Keratinocyte (primary cell): ENCODE results near the gene SLC25A10. TPM values are rescaled to one million over a fixed set of nuclear protein-coding genes. Genes with fewer than 3 reads are reported as not detected.

Experiments used
- DNase-seq: peaks from one replicate; pipeline ENCODE4 v3.0.0-alpha.2; 2011; ENCODE audit warnings: low read depth, missing footprints, low spot score
- FAIRE-seq: peaks from 2 replicates; lab custom pipeline; 2011; peaks lifted over from hg19 to GRCh38; lab: Jason Lieb, UNC
- H2AFZ ChIP-seq: 2 replicates; pipeline ENCODE4 v1.6.0; 2012; ENCODE audit warnings: low read length, control low read depth, inconsistent platforms; ENCODE audit not compliant: control insufficient read depth
- H3K27ac ChIP-seq: 2 replicates; pipeline ENCODE4 v1.5.1; 2011; ENCODE audit warnings: low read length; ENCODE audit not compliant: control insufficient read depth, insufficient read depth
- H3K27me3 ChIP-seq: 3 replicates; pipeline ENCODE4 v1.6.0; 2011; ENCODE audit warnings: low read length; ENCODE audit not compliant: control insufficient read depth, insufficient read depth; ENCODE audit errors: extremely low read depth
- H3K36me3 ChIP-seq, 2 experiments: 2 replicates in 1 of 2; 3 replicates in 1 of 2; pipeline ENCODE4 v1.5.1; 2011; ENCODE audit warnings: low read length in 2 of 2, mild to moderate bottlenecking in 1 of 2; ENCODE audit not compliant: control insufficient read depth in 2 of 2, insufficient read depth in 2 of 2; ENCODE audit errors: extremely low read depth in 1 of 2
- H3K4me1 ChIP-seq: 3 replicates; pipeline ENCODE4 v1.5.1; 2011; ENCODE audit warnings: low read length; ENCODE audit not compliant: control insufficient read depth, insufficient read depth; ENCODE audit errors: extremely low read depth
- H3K4me2 ChIP-seq: 3 replicates; pipeline ENCODE4 v1.6.0; 2011; ENCODE audit warnings: low read depth, low read length; ENCODE audit not compliant: control insufficient read depth, insufficient read depth; ENCODE audit errors: extremely low read depth
- H3K4me3 ChIP-seq, 3 experiments: fragments of 200-600 bp in 1 of 3; sonication (generic) in 1 of 3; 2 replicates in 2 of 3; 3 replicates in 1 of 3; pipeline ENCODE4 v1.5.1; 2011 to 2016; ENCODE audit warnings: low read length in 3 of 3, mild to moderate bottlenecking in 3 of 3, control low read depth in 2 of 3, inconsistent platforms in 1 of 3, low read depth in 1 of 3, mixed read lengths in 1 of 3, mixed run types in 1 of 3, moderate library complexity in 1 of 3; ENCODE audit not compliant: control insufficient read depth in 2 of 3, insufficient read depth in 2 of 3; ENCODE audit errors: extremely low read depth in 1 of 3
- H3K79me2 ChIP-seq: 2 replicates; pipeline ENCODE4 v1.6.0; 2012; ENCODE audit warnings: low read length; ENCODE audit not compliant: control insufficient read depth, insufficient read depth
- H3K9ac ChIP-seq: 3 replicates; pipeline ENCODE4 v1.6.0; 2011; ENCODE audit warnings: low read length; ENCODE audit not compliant: control insufficient read depth, insufficient read depth; ENCODE audit errors: extremely low read depth
- H3K9me1 ChIP-seq: 3 replicates; pipeline ENCODE4 v1.6.0; 2011; ENCODE audit warnings: low read length; ENCODE audit not compliant: control insufficient read depth, insufficient read depth; ENCODE audit errors: extremely low read depth
- H3K9me3 ChIP-seq: 2 replicates; pipeline ENCODE4 v1.5.1; 2012; ENCODE audit warnings: low read depth, low read length; ENCODE audit not compliant: control insufficient read depth
- H4K20me1 ChIP-seq: 3 replicates; pipeline ENCODE4 v1.6.0; 2011; ENCODE audit warnings: low read length; ENCODE audit not compliant: control insufficient read depth, insufficient read depth; ENCODE audit errors: extremely low read depth
- CTCF ChIP-seq, 3 experiments: IDR thresholded peaks in 1 of 3; conservative IDR thresholded peaks in 1 of 3; optimal IDR thresholded peaks in 1 of 3; 2 replicates in 2 of 3; 3 replicates in 1 of 3; pipeline versions ENCODE3 to v1.5.1; 2011; ENCODE audit warnings: low read length in 3 of 3, mild to moderate bottlenecking in 3 of 3, moderate library complexity in 2 of 3, control low read depth in 1 of 3, inconsistent platforms in 1 of 3; ENCODE audit not compliant: insufficient read depth in 2 of 3; ENCODE audit errors: extremely low read depth in 1 of 3
- EZH2 ChIP-seq: IDR thresholded peaks from one replicate; pipeline ENCODE4 v1.6.1; 2012; ENCODE audit warnings: inconsistent platforms, mild to moderate bottlenecking, low read length, moderate library complexity
- dilution Hi-C: fragments of 300-500 bp; cut with MboI; formaldehyde crosslinking; loops from one replicate; pipeline ENCODE4 v1.7.0; 2020; ENCODE audit warnings: low sequenced_read_pairs; ENCODE audit not compliant: extremely low pct_ligation_motif_present
- polyA plus RNA-seq, 5 experiments: library from polyadenylated mRNA; depleted of rRNA in 3 of 5; stranded (reverse) in 3 of 5; stranded (forward) in 1 of 5; unstranded in 1 of 5; fragments of >200 nt; gene quantifications; 1 replicate in 1 of 5; 2 replicates in 3 of 5; 3 replicates in 1 of 5; pipeline versions ENCODE4 v1.2.1 to v1.2.3, GENCODE V29; 2011 to 2012; ENCODE audit warnings: missing spikeins in 2 of 5, low read depth in 1 of 5, low replicate concordance in 1 of 5

Gene SLC25A10
- polyA plus RNA-seq, 1 donor (not counting 4 experiments of a cell fraction or from before 2014, with no cell fraction given), result 12.7 TPM

DNA sequence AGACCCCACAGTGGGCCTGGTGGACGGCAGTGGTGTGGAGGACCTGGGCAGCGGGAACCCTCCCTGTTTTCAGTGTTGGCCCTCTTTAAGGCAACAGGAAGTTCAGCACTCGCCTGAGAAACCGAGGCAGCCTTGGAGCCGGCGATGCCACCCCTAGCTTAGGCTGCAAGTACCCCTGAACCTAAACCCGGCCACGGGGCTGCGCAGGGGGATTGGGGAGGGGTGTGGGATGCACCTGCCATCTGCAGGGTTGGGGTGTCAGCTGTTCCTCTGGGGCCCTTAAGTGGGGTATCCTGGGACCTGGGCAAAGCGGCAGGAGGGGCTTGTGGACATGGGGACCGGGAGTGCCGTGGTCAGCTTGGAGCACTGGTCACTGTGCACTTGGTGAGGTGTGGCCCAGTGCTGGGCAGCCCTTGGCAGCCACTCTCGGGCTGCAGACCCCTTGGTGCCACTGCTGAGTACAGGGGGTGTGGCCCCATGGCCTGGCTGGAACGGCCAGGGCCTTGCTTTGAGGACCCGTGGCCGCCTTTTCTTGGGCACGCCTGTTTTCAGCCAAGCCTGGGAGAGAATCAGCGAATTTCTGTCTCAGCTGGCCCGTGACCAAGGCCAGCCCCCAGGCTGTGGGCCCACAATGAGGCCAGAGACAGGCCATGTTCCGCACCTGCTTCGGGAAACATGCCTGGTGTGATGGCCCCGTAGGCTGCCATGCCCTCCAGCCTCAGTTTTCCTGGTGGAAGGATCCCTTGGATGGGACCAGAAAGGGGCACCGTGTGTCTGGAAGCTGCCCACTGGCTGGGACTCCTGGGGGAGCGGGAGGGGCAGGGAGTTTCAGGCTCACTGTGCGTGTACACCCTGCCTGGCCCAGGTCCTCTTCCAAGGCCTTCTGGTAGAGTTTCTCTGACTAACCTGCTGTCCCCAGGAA is 4.1 kb upstream of the SLC25A10 start:
- H3K4me1 ChIP-seq, result peaks cover 21% of the 10 kb centered on the region

DNA sequence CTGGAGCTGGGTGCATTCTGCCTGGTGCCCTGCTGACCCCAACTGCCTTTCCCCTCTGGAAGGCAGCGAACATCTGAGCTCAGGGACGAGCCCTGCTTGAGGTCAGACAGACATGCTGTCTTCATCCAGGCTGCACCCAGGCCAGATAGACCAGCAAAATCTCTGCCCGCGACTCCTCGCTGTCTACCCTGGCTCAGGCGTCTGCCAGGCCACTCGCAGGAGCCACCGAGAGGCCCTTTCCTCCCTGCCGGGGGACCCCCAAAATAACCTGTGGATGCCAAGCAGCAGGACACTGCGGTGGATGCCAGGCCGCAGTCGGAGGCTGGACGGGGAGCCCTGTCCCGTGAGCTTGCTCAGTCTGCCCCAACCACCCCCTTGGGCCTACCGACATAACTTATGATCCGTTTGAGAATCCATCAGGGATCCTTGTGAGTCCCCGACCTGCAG is 3.3 kb upstream of the SLC25A10 start:
- no peak overlapping the region for H3K4me3 ChIP-seq
- no peak for DNase-seq
- no peak overlapping the region for H3K27ac ChIP-seq
- peaks cover 29% of the 10 kb centered on the region for H3K4me1 ChIP-seq
- peaks cover 34% of the 10 kb centered on the region for H3K79me2 ChIP-seq
- H3K9ac ChIP-seq, result no peak overlapping the region
- no peaks in the 10 kb centered on the region for H3K9me1 ChIP-seq
- no peak for TF ChIP-seq EZH2
- TF ChIP-seq CTCF (optimal IDR thresholded peaks at IDR 0.05 in 1 of 3, IDR thresholded peaks at IDR 0.05 in 1 of 3, conservative IDR thresholded peaks at IDR 0.05 in 1 of 3; ENCODE audit: extremely low read depth in 1 of 3, insufficient read depth in 2 of 3, low read length in 3 of 3), result no peak
- peaks cover 25 to 39% of the 10 kb centered on the region in 2 experiments for H3K36me3 ChIP-seq
- FAIRE-seq, result no peak
- H3K4me2 ChIP-seq, result no peak overlapping the region
- no peaks in the 10 kb centered on the region for H4K20me1 ChIP-seq
- no peaks in the 10 kb centered on the region for H3K27me3 ChIP-seq
- no peaks in the 10 kb centered on the region for H3K9me3 ChIP-seq
- no peak overlapping the region for H2AFZ ChIP-seq
- dilution Hi-C loops, result no loop called here

More for the DNA sequence above, 4.1 kb upstream of the SLC25A10 start:
- DNase-seq (no peak), FAIRE-seq (no peak)
- H3K27ac ChIP-seq, result no peak overlapping the region
- dilution Hi-C loops, result no loop called here
- no peak overlapping the region for H3K4me3 ChIP-seq
- TF ChIP-seq CTCF (optimal IDR thresholded peaks at IDR 0.05 in 1 of 3, IDR thresholded peaks at IDR 0.05 in 1 of 3, conservative IDR thresholded peaks at IDR 0.05 in 1 of 3; ENCODE audit: extremely low read depth in 1 of 3, insufficient read depth in 2 of 3, low read length in 3 of 3) (no peak), EZH2 (no peak)
- H3K9me1 ChIP-seq, result no peaks in the 10 kb centered on the region
- no peak overlapping the region for H3K9ac ChIP-seq
- no peaks in the 10 kb centered on the region for H3K27me3 ChIP-seq
- H3K36me3 ChIP-seq, result peaks cover 25 to 39% of the 10 kb centered on the region in 2 experiments
- H3K9me3 ChIP-seq, result no peaks in the 10 kb centered on the region
- peaks cover 35% of the 10 kb centered on the region for H3K79me2 ChIP-seq
- H2AFZ ChIP-seq, result no peak overlapping the region
- H3K4me2 ChIP-seq, result no peak overlapping the region
- no peaks in the 10 kb centered on the region for H4K20me1 ChIP-seq
